Smooth muscle cell (in vitro differentiated cells): ENCODE measurements around the gene LRP10. TPM values are rescaled to one million over a fixed set of nuclear protein-coding genes. Genes with fewer than 3 reads are reported as not detected.

Experiments
- DNase-seq: peaks from one replicate; lab custom pipeline; 2025; ENCODE audit not compliant: unreplicated experiment; lab: John Stamatoyannopoulos, UW
- H2AFZ ChIP-seq: fragments of 200-600 bp; sonication (generic); 2 replicates; pipeline ENCODE4 v1.6.0; 2016; ENCODE audit warnings: antibody characterized with exemption, low read depth, mild to moderate bottlenecking
- H3F3A ChIP-seq: fragments of 200-600 bp; sonication (generic); 2 replicates; pipeline ENCODE4 v1.6.0; 2017; ENCODE audit warnings: antibody characterized with exemption, low read depth
- H3K27ac ChIP-seq: fragments of 200-600 bp; sonication (generic); 2 replicates; pipeline ENCODE4 v1.5.1; 2016; ENCODE audit warnings: low read depth, mild to moderate bottlenecking
- H3K27me3 ChIP-seq: fragments of 200-600 bp; sonication (generic); 2 replicates; pipeline ENCODE4 v1.6.1; 2016; ENCODE audit warnings: low read depth, mild to moderate bottlenecking
- H3K36me3 ChIP-seq: fragments of 200-600 bp; sonication (generic); 2 replicates; pipeline ENCODE4 v1.5.1; 2016; ENCODE audit warnings: low read depth
- H3K4me1 ChIP-seq: fragments of 200-600 bp; sonication (generic); 2 replicates; pipeline ENCODE4 v1.5.1; 2016; ENCODE audit warnings: low read depth
- H3K4me2 ChIP-seq: fragments of 200-600 bp; sonication (generic); 2 replicates; pipeline ENCODE4 v1.6.0; 2016; ENCODE audit warnings: mild to moderate bottlenecking
- H3K4me3 ChIP-seq: fragments of 200-600 bp; sonication (generic); 2 replicates; pipeline ENCODE4 v1.5.1; 2016; ENCODE audit warnings: mild to moderate bottlenecking
- H3K79me2 ChIP-seq: fragments of 200-600 bp; sonication (generic); 2 replicates; pipeline ENCODE4 v1.6.0; 2016; ENCODE audit warnings: low read depth, mild to moderate bottlenecking
- H3K9ac ChIP-seq: fragments of 200-600 bp; sonication (generic); 2 replicates; pipeline ENCODE4 v1.6.0; 2016; ENCODE audit warnings: low read depth
- H3K9me3 ChIP-seq: fragments of 200-600 bp; sonication (generic); replicated peaks from 2 replicates; pipeline ENCODE4 v1.5.1; 2016; ENCODE audit warnings: low read depth
- H4K20me1 ChIP-seq: fragments of 200-600 bp; sonication (generic); 2 replicates; pipeline ENCODE4 v1.6.0; 2016; ENCODE audit warnings: low read depth
- CTCF ChIP-seq: fragments of 200-600 bp; sonication (generic); IDR thresholded peaks from 2 replicates; pipeline ENCODE4 v1.5.1; 2017; ENCODE audit warnings: borderline replicate concordance, mild to moderate bottlenecking, antibody characterized with exemption; ENCODE audit not compliant: insufficient read depth, poor library complexity, severe bottlenecking
- WGBS: methylation state at CpG from one replicate; pipeline ENCODE4 v1.1.7; 2016; ENCODE audit warnings: low lambda C conversion rate; 5-methylcytosine and 5-hydroxymethylcytosine counted together
- polyA plus RNA-seq: library from polyadenylated mRNA; unstranded; fragments of >200 nt; fragmentation: Nextera tagmentation; extraction: Ambion mirVana; gene quantifications from 2 replicates; pipeline ENCODE4 v1.2.1, GENCODE V29; 2016
- total RNA-seq: library from RNA; depleted of rRNA; stranded (reverse); fragments of >200 nt; gene quantifications from 2 replicates; pipeline ENCODE4 v1.2.3, GENCODE V29; 2014

Gene LRP10
- total and polyA plus RNA-seq, 2 experiments from 2014 or later = 38.8 to 87.1 TPM

- 94% methylated on average over 18 of the region's 26 CpGs for WGBS
- DNase-seq = no peak
- Histone ChIP-seq H3K9me3 (no peaks in the 10 kb centered on the region), H4K20me1 (peaks cover 40% of the 10 kb centered on the region), H3K79me2 (peaks cover 37% of the 10 kb centered on the region), H2AFZ (no peak overlapping the region), H3K4me1 (peaks cover 21% of the 10 kb centered on the region), H3K9ac (peak overlapping the region; percentile 80), H3K27ac (peak overlapping the region; percentile 100), H3K4me2 (peak overlapping the region; percentile 46), H3F3A (peaks cover 60% of the 10 kb centered on the region), H3K27me3 (no peaks in the 10 kb centered on the region), H3K36me3 (no peaks in the 10 kb centered on the region), H3K4me3 (no peak overlapping the region)
- no peak for TF ChIP-seq CTCF
Measured at GRCh38 chr14:22845821-22846625, 25.5 kb upstream of the LRP10 start.

- Histone ChIP-seq H3K9me3 (no peaks in the 10 kb centered on the region), H3K27me3 (no peaks in the 10 kb centered on the region), H3K9ac (peak overlapping the region; percentile 80), H2AFZ (no peak overlapping the region), H3K36me3 (no peaks in the 10 kb centered on the region), H3F3A (peaks cover 67% of the 10 kb centered on the region), H3K4me1 (peaks cover 24% of the 10 kb centered on the region), H3K79me2 (peaks cover 28% of the 10 kb centered on the region), H3K27ac (peak overlapping the region; percentile 100), H3K4me3 (no peak overlapping the region), H3K4me2 (peak overlapping the region; percentile 46), H4K20me1 (peaks cover 31% of the 10 kb centered on the region)
- DNase-seq = no peak
- WGBS = 86% methylated on average over 10 of the region's 11 CpGs
- no peak for TF ChIP-seq CTCF
Measured at GRCh38 chr14:22846811-22847307, 24.7 kb upstream of the LRP10 start.

- H3K27ac ChIP-seq = peak overlapping the region; percentile 100
- no peak overlapping the region for H3K4me3 ChIP-seq
- H3K4me1 ChIP-seq = peaks cover 27% of the 10 kb centered on the region
- peak overlapping the region; percentile 91 for H3K9ac ChIP-seq
- peaks cover 22% of the 10 kb centered on the region for H4K20me1 ChIP-seq
- 32% methylated on average over 14 of the region's 14 CpGs for WGBS
- H2AFZ ChIP-seq = no peak overlapping the region
- H3K79me2 ChIP-seq = peaks cover 19% of the 10 kb centered on the region
- H3K27me3 ChIP-seq = no peaks in the 10 kb centered on the region
- TF ChIP-seq CTCF = peak; percentile 9
- no peaks in the 10 kb centered on the region for H3K36me3 ChIP-seq
- H3F3A ChIP-seq = peaks cover 64% of the 10 kb centered on the region
- H3K9me3 ChIP-seq = no peaks in the 10 kb centered on the region
- H3K4me2 ChIP-seq = peak overlapping the region; percentile 77
- DNase-seq = no peak
Measured at GRCh38 chr14:22847661-22848341, 23.7 kb upstream of the LRP10 start.
